ENCODE results near the gene PDSS2.
"Not testable (repeated sequence)": the region's sequence is repeated elsewhere in the genome, so short reads cannot be mapped to it uniquely, and the experiment has no call there.

PDSS2 gene

DNA sequence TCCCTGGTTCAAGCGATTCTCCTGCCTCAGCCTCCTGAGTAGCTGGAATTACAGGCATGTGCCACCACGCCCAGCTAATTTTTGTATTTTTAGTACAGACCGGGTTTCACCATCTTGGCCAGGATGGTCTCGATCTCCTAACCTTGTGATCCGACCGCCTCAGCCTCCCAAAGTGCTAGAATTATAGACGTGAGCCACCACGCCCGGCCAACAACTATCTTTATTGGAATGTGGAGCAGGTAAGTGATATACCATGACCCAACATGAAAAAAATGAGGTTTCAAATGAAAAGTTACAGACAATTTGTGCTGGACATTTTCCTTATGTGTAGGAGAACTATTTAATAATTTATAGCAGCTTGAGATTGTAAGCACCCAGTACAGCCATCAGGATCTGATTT is 340.8 kb downstream of the PDSS2 start:
- DNase-seq (ENCODE audit: low read depth), result not testable (repeated sequence)

DNA sequence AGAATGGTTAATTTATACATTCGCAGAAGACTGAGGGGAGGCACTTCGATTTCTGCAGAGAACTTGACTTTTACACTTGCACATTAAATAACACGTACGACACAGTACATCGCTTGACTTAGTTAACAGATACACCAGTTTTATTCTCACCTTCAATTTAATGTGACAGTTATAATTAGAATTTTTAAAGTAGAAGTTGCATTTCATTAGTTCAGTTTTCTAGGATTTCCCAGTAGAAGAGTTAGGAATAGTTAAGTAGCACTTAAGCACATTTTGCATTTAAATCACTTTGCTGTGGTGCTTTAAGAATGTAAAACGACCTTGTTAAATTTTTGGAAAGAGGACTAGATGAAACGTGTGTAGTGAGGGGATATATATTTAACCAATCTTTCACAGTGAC is 342.4 kb downstream of the PDSS2 start:
- no peak for DNase-seq (ENCODE audit: low read depth)

- peak; percentile 41 for DNase-seq (ENCODE audit: low read depth)
Observed at GRCh38 chr6:107116328-107116892, 343.0 kb downstream of the PDSS2 start.

DNA sequence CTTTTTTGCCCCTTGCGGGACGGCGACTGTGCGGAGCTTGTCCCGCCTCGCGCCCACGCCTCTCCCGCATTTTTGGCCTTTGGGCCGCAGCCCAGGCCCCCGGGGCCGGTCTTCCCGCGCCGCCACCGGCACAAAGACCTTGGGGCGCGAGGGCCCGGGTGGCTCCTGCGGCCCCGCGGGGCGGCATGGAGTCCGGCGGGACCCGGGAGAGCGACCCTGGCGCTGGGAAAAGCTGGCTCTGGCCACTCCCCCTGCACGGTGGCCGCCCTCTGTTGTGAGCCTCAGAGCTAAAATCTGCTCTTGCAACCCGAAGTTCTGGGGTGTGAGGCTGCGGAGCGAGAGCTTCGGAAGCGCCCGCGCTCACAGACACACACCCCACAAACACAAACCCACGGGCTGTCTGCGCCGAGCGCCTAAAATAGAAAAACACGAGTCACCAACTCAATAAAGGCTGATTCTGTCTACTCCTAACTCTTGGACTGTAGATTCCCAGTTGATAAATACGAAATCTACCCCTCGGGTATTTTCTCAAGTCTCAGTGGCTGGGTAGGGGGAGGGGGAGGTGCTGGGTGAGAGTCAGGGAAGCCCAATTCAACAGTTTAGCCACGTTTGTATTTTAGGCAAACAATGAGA is 343.6 kb downstream of the PDSS2 start:
- peak; percentile 59 for DNase-seq (ENCODE audit: low read depth)

GRCh38 chr6:107114926-107115694 is 344.3 kb downstream of the PDSS2 start, which contains the start of gene BEND3:
TSS of gene BEND3 (minus strand) at chr6:107115515. CDS start at chr6:107099285, 16,230 bp downstream.
- DNase-seq (ENCODE audit: low read depth), result peak; percentile 42

DNA sequence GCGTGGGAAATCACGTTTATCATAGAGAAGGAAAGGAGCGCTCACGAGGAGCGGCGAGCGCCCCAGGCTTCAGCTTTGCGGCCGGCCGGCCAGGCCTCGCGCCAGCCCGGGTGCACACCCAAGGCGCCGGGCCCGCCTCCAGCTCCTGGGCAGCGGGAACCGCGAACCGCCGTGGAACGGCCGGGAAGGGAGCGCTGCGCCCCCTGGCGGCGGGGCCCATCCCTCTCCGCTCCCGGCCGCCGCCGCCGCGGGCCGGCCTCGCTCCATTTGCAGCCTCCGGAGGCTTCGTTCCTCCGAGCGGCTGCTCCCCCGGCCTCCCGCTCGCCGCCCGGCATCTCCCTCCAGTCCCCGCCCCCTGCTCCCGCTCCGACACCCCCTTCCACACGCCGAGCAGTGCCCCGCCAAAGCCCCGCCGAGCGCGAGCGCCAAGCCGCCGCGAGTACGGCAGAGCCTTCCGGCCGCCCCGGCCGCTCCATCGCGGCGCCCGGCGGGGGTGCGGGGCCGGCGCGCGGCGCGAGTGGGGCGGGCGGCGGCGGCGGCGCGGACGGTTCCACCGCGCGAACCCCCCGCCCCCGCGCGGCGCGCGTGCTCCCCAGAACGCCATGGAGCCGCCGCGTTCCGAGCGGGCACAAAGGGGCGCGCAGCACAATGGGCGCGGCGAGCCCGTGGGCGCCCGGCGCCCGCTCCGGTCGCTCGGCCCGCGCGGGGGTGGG is 345.0 kb downstream of the PDSS2 start:
- peak; percentile 87 for DNase-seq (ENCODE audit: low read depth)

DNA sequence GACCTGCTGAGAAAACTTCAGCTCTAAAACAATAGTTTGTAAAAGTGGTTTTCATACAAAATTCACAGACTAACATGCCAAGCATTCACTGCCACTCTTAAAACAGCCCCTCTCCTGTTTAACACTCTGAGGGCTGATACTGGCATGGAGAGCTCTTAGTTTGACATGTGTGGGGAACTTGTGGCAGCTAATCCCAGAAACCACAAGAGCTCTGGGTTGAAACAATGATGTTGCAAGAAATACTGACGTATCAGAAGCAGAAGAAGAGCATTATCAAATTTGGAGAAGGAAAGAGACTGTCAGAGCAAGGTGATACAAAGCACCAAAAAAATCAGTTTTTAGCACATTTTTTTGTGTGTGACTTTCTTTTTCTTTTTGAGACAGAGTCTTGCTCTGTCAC is 349.2 kb downstream of the PDSS2 start:
- no peak for DNase-seq (ENCODE audit: low read depth)

GRCh38 chr6:107108201-107108890 is 351.0 kb downstream of the PDSS2 start:
- DNase-seq (ENCODE audit: low read depth), result no peak

GRCh38 chr6:107107791-107108190 is 351.6 kb downstream of the PDSS2 start:
- DNase-seq (ENCODE audit: low read depth), result no peak

- no peak for DNase-seq (ENCODE audit: low read depth)
Observed at GRCh38 chr6:107106165-107106564, 353.2 kb downstream of the PDSS2 start.

DNA sequence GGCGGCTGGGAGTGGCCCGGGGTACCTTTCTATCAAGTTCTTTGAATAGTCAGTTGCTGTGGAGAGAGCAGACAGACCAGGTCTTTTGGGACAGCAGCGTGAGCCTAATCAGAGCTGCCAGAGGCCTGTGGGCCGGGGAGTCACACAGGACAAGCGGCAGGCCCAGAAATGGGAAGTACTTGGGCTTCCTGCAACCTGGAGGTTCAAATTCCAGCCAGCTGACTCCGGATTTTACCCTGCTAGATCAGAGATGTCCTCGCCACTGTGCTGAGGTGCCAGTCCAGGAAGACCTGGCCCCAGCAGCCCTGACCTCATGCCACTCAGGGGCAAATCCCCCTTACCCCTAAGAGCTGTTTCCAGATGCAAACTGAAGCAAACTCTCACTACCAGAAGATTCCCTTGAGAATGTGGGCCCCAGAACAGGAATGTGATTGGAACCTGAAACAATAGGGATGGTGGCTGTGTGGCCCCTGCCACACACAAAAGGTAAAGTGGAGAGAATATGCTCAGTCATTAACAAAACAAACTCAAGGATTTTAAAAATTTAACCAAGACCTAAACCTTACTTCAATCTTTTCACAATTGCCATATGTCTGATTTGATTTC is 353.8 kb downstream of the PDSS2 start:
- no peak for DNase-seq (ENCODE audit: low read depth)

DNA sequence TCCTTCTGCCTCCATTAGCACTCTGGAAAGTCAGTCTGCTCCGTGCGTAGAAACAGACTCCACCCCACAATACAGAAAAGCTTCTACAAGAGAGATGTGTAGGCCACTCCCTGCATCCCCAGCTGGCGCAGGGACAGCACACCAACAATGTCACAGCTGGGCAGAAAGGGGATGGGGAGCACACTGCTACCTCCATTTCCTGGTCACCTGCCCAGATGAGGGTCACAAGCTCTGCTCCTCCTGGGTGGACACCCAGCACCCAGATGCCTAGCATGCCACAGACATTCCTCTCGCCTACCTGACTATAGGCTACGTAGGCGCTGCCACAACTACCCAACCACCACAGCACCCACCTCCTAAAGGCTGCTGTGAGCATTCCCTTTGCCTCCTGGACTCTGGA is 356.3 kb downstream of the PDSS2 start:
- no peak for DNase-seq (ENCODE audit: low read depth)
